H1 (cell line): Measurements from ENCODE around the gene RHO. TPM values are rescaled to one million over a fixed set of nuclear protein-coding genes. Genes with fewer than 3 reads are reported as not detected.

ENCODE experiments used
- CTCF ChIA-PET: fragments of 300-600 bp; sonication (Branson Sonifier 250); formaldehyde crosslinking; loops from one replicate; lab custom pipeline; 2021; ENCODE audit not compliant: partially characterized antibody; lab: Charles Lee
- POLR2A ChIA-PET: fragments of 300-600 bp; sonication (Branson Sonifier 250); formaldehyde crosslinking; loops from one replicate; lab custom pipeline; 2021; ENCODE audit warnings: inconsistent platforms; ENCODE audit not compliant: partially characterized antibody; lab: Charles Lee
- DNase-seq, 2 experiments: peaks; one replicate each; pipeline versions ENCODE4 v3.0.0 to v3.0.0-alpha.2; 2010 to 2022; ENCODE audit warnings: low spot score in 2 of 2, low read depth in 1 of 2, mixed read lengths in 1 of 2
- FAIRE-seq: peaks from 2 replicates; lab custom pipeline; 2011; peaks lifted over from hg19 to GRCh38; lab: Jason Lieb, UNC
- H2AFZ ChIP-seq: 2 replicates; pipeline ENCODE4 v1.8.1; 2012; ENCODE audit warnings: low read length, inconsistent platforms
- H2AK5ac ChIP-seq: 2 replicates; pipeline ENCODE4 v1.6.1; 2013; ENCODE audit warnings: low read depth, low read length
- H2BK120ac ChIP-seq: replicated peaks from 2 replicates; pipeline ENCODE3; 2013; ENCODE audit warnings: low read depth, low read length, inconsistent platforms
- H2BK12ac ChIP-seq: 2 replicates; pipeline ENCODE4 v1.6.1; 2013; ENCODE audit warnings: low read depth, low read length
- H2BK15ac ChIP-seq: 2 replicates; pipeline ENCODE4 v1.6.1; 2013; ENCODE audit warnings: low read length
- H2BK20ac ChIP-seq: 2 replicates; pipeline ENCODE4 v1.6.1; 2013; ENCODE audit warnings: low read length
- H2BK5ac ChIP-seq: 2 replicates; pipeline ENCODE4 v1.6.1; 2013; ENCODE audit warnings: low read depth, low read length
- H3K14ac ChIP-seq: 2 replicates; pipeline ENCODE4 v1.6.1; 2013; ENCODE audit warnings: inconsistent platforms; ENCODE audit not compliant: insufficient read length
- H3K18ac ChIP-seq: 2 replicates; pipeline ENCODE4 v1.6.1; 2013; ENCODE audit warnings: low read length; ENCODE audit errors: extremely low read depth
- H3K23ac ChIP-seq: 2 replicates; pipeline ENCODE4 v1.6.1; 2013; ENCODE audit warnings: inconsistent platforms; ENCODE audit not compliant: insufficient read length
- H3K23me2 ChIP-seq: 2 replicates; pipeline ENCODE4 v1.6.1; 2013; ENCODE audit warnings: low read depth, low read length
- H3K27ac ChIP-seq: 2 replicates; pipeline ENCODE4 v1.6.1; 2011; ENCODE audit warnings: low read depth, low read length, inconsistent platforms
- H3K27me3 ChIP-seq, 4 experiments: replicated peaks in 1 of 4; 1 replicate in 1 of 4; 2 replicates in 3 of 4; pipeline versions ENCODE4 v1.6.1 to v1.8.1; 2011 to 2013; ENCODE audit warnings: low read length in 3 of 4, mild to moderate bottlenecking in 3 of 4, inconsistent platforms in 2 of 4, mixed read lengths in 2 of 4, moderate library complexity in 1 of 4; ENCODE audit not compliant: control insufficient read depth in 3 of 4, insufficient read depth in 3 of 4; ENCODE audit errors: extremely low read depth in 1 of 4
- H3K36me3 ChIP-seq, 4 experiments: 2 replicates each; pipeline versions ENCODE4 v1.6.1 to v1.8.1; 2011 to 2013; ENCODE audit warnings: mild to moderate bottlenecking in 4 of 4, low read length in 3 of 4, moderate library complexity in 2 of 4, control low read depth in 1 of 4, inconsistent platforms in 1 of 4; ENCODE audit not compliant: insufficient read depth in 4 of 4, control insufficient read depth in 2 of 4
- H3K4ac ChIP-seq: replicated peaks from 2 replicates; pipeline ENCODE3; 2013; ENCODE audit warnings: low read length, low read depth, mixed read lengths, inconsistent platforms; ENCODE audit not compliant: insufficient read length
- H3K4me1 ChIP-seq, 4 experiments: replicated peaks in 1 of 4; 1 replicate in 1 of 4; 2 replicates in 3 of 4; pipeline versions ENCODE4 v1.6.1 to v1.8.1; 2011 to 2013; ENCODE audit warnings: low read length in 3 of 4, inconsistent platforms in 2 of 4, mixed read lengths in 1 of 4; ENCODE audit not compliant: insufficient read depth in 4 of 4, control insufficient read depth in 3 of 4
- H3K4me2 ChIP-seq, 2 experiments: 2 replicates each; pipeline versions ENCODE4 v1.6.1 to v1.8.1; 2011 to 2013; ENCODE audit warnings: low read depth in 2 of 2, low read length in 2 of 2, control low read depth in 1 of 2, inconsistent platforms in 1 of 2, mild to moderate bottlenecking in 1 of 2; ENCODE audit not compliant: insufficient read depth in 1 of 2
- H3K4me3 ChIP-seq, 4 experiments: fragments of 200-600, 300-600 bp in 1 of 4; sonication (generic), shearing (Covaris generic), sonication (Bioruptor Twin) in 1 of 4; 2 replicates each; pipeline versions ENCODE4 v1.5.1 to v1.8.1; 2011 to 2016; ENCODE audit warnings: low read length in 4 of 4, low read depth in 3 of 4, control low read depth in 2 of 4, inconsistent platforms in 2 of 4, mild to moderate bottlenecking in 2 of 4, mixed read lengths in 1 of 4, moderate library complexity in 1 of 4; ENCODE audit not compliant: insufficient read depth in 2 of 4; ENCODE audit errors: extremely low read depth in 1 of 4
- H3K56ac ChIP-seq: replicated peaks from 2 replicates; pipeline ENCODE3; 2013; ENCODE audit warnings: low read depth, mild to moderate bottlenecking, mixed read lengths, low read length, inconsistent platforms; ENCODE audit not compliant: insufficient read length
- H3K79me1 ChIP-seq: 2 replicates; pipeline ENCODE4 v1.6.1; 2013; ENCODE audit warnings: low read depth, low read length, control low read depth
- H3K79me2 ChIP-seq, 2 experiments: 2 replicates each; pipeline versions ENCODE4 v1.6.1 to v1.8.1; 2012 to 2013; ENCODE audit warnings: low read length in 2 of 2, mild to moderate bottlenecking in 2 of 2, inconsistent platforms in 1 of 2; ENCODE audit not compliant: insufficient read depth in 2 of 2, control insufficient read depth in 1 of 2
- H3K9ac ChIP-seq, 4 experiments: replicated peaks in 1 of 4; 1 replicate in 1 of 4; 2 replicates in 3 of 4; pipeline versions ENCODE4 v1.6.1 to v1.8.1; 2011 to 2013; ENCODE audit warnings: low read depth in 3 of 4, low read length in 3 of 4, control low read depth in 2 of 4, mild to moderate bottlenecking in 2 of 4, moderate library complexity in 2 of 4, inconsistent platforms in 1 of 4; ENCODE audit errors: extremely low read depth in 1 of 4
- H3K9me3 ChIP-seq, 2 experiments: 2 replicates each; pipeline versions ENCODE4 v1.6.1 to v1.8.1; 2012 to 2013; ENCODE audit warnings: mild to moderate bottlenecking in 2 of 2, moderate library complexity in 2 of 2, control low read depth in 1 of 2, inconsistent platforms in 1 of 2, low read depth in 1 of 2, low read length in 1 of 2, mixed read lengths in 1 of 2; ENCODE audit not compliant: insufficient read depth in 2 of 2
- H4K20me1 ChIP-seq, 2 experiments: replicated peaks in 1 of 2; 2 replicates each; pipeline versions ENCODE3 to v1.8.1; 2011 to 2013; ENCODE audit warnings: inconsistent platforms in 2 of 2, low read length in 2 of 2, mild to moderate bottlenecking in 1 of 2; ENCODE audit not compliant: insufficient read depth in 2 of 2, control insufficient read depth in 1 of 2
- H4K5ac ChIP-seq: 2 replicates; pipeline ENCODE4 v1.6.1; 2013; ENCODE audit warnings: low read length, low read depth, mixed read lengths, inconsistent platforms; ENCODE audit not compliant: insufficient read length
- H4K8ac ChIP-seq: 2 replicates; pipeline ENCODE4 v1.8.0; 2013; ENCODE audit warnings: mild to moderate bottlenecking, moderate library complexity, low read length, inconsistent platforms; ENCODE audit not compliant: insufficient read depth; ENCODE audit errors: extremely low read depth
- H4K91ac ChIP-seq: replicated peaks from 2 replicates; pipeline ENCODE3; 2013; ENCODE audit warnings: low read length, mixed read lengths, inconsistent platforms; ENCODE audit not compliant: insufficient read length
- KDM1A ChIP-seq: fragments of 200-600, 300-600 bp; sonication (generic); IDR thresholded peaks from 2 replicates; pipeline ENCODE4 v1.7.1; 2016; ENCODE audit warnings: mild to moderate bottlenecking, low read length, borderline replicate concordance
- KDM4A ChIP-seq: IDR thresholded peaks from one replicate; pipeline ENCODE4 v1.7.1; 2012; ENCODE audit warnings: low read depth, mild to moderate bottlenecking, moderate library complexity, low read length, inconsistent platforms; ENCODE audit not compliant: severe bottlenecking
- SP1 ChIP-seq: IDR thresholded peaks from 2 replicates; pipeline ENCODE4 v1.6.1; 2011; ENCODE audit warnings: low read depth, low read length
- WGBS, 2 experiments: shearing (Covaris generic) in 1 of 2; methylation state at CpG; one replicate each; pipeline versions ENCODE4 v1.1.6 to v1.1.7; 2013 to 2015; ENCODE audit warnings: low lambda C conversion rate in 2 of 2, mixed read lengths in 2 of 2, inconsistent platforms in 1 of 2, low coverage in 1 of 2, missing lambda C conversion rate in 1 of 2; ENCODE audit not compliant: insufficient replicate concordance in 2 of 2, insufficient coverage in 1 of 2, insufficient read length in 1 of 2; ENCODE audit errors: extremely low coverage in 1 of 2, missing lambda C conversion rate in 1 of 2; 5-methylcytosine and 5-hydroxymethylcytosine counted together
- polyA plus RNA-seq, 7 experiments: library from polyadenylated mRNA; depleted of rRNA in 3 of 7; stranded (reverse) in 5 of 7; unstranded in 2 of 7; fragments of >200 nt in 5 of 7; fragments of 200-250 nt in 2 of 7; gene quantifications; 1 replicate in 5 of 7; 2 replicates in 1 of 7; 4 replicates in 1 of 7; pipeline versions ENCODE4 v1.2.1 to v1.2.3, GENCODE V29; 2011 to 2013; ENCODE audit warnings: missing spikeins in 2 of 7, mixed read lengths in 2 of 7
- total RNA-seq: library from RNA; stranded (reverse); fragmentation: NEBNext Ultra II Directional; extraction: Animal tissue kit (Norgen Biotek cat#: 25700); gene quantifications from 2 replicates; pipeline ENCODE4 v1.2.1, GENCODE V29; 2021

Gene RHO
- total and polyA plus RNA-seq, 2 of the 8 experiments (the other 6 are each of a cell fraction or from before 2014, with no cell fraction given): not detected

DNA sequence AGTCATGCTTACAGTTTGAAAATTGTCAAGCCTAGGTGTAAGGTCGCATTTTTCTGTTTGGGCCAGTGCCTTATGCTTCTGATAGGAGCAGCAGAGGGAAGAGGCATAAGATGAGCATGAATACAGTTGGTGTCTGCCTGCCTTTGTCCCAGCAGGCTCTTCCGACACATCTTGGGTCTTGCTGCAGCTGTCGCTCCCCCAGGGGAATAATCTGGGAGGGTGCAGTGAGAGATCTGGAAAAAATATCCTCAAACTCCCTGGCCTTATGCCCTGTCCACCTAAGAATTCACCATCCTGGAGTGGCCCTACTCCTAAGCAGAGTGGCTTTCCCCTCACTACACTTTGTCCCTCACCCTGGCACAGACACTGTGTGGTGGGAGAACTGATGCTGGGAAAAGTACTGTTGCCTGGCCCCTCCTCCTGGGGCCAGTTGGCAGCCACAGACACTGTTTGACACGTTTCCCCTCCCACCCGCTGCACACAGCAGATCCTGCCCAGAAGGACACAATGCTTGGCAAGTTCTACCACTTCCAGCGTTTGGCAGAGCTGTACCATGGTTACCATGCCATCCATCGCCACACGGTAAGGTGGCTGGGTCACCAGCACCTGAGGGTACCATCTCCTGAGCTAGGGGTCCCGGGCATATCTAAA lies 21.1 kb upstream of the RHO start:
- H3K36me3 ChIP-seq: peaks cover 2 to 20% (median 10%) of the 10 kb centered on the region in 4 experiments; a peak in 5 of 8 replicates
- DNase-seq (no peak), FAIRE-seq (no peak)
- no peak overlapping the region for H2BK15ac ChIP-seq
- no peak overlapping the region for H3K23ac ChIP-seq
- H2AK5ac ChIP-seq: no peak overlapping the region
- CTCF ChIA-PET: interaction anchor here (1.6 kb wide), 1 partner anchor 17 kb away, joined by 7 read pairs; no protein-coding TSS in a partner anchor
- no peaks in the 10 kb centered on the region for H3K23me2 ChIP-seq
- H3K79me2 ChIP-seq: no peaks in the 10 kb centered on the region
- no peak overlapping the region for H2BK120ac ChIP-seq
- H3K9me3 ChIP-seq: no peaks in the 10 kb centered on the region
- peaks cover 0 to 3% of the 10 kb centered on the region in 2 experiments for H4K20me1 ChIP-seq
- H2BK12ac ChIP-seq: no peak overlapping the region
- POLR2A ChIA-PET: no interaction called here
- no peak overlapping the region for H4K91ac ChIP-seq
- H3K79me1 ChIP-seq: no peaks in the 10 kb centered on the region
- no peak overlapping the region for H3K4ac ChIP-seq
- H3K56ac ChIP-seq: no peak overlapping the region
- H3K4me2 ChIP-seq: no peak overlapping the region
- H2BK5ac ChIP-seq: no peak overlapping the region
- no peak overlapping the region for H3K18ac ChIP-seq
- H3K27ac ChIP-seq: no peak overlapping the region
- H4K8ac ChIP-seq: no peak overlapping the region
- no peak overlapping the region for H4K5ac ChIP-seq
- no peak overlapping the region for H3K14ac ChIP-seq
- no peak overlapping the region for H2BK20ac ChIP-seq
- no peak overlapping the region for H3K9ac ChIP-seq
- H3K4me3 ChIP-seq: no peak overlapping the region
- no peak overlapping the region for H2AFZ ChIP-seq
- no peaks in the 10 kb centered on the region for H3K27me3 ChIP-seq
- H3K4me1 ChIP-seq: no peaks in the 10 kb centered on the region
- WGBS, 2 experiments: 91% methylated on average over 9 of the region's 9 CpGs; no CpG with 5 or more reads in 1 of the 2 experiments
- TF ChIP-seq KDM4A (no peak), SP1 (no peak), KDM1A (no peak)
